ENCODE data around the gene GPR63.

- TF ChIP-seq CTCF (IDR thresholded peaks at IDR 0.05) (no peak), POLR2A (IDR thresholded peaks at IDR 0.05) (no peak)
These were observed 12.3 kb upstream of the GPR63 start for GRCh38 chr6:96849615-96850014.
